HCT116 (cell line): Measurements from ENCODE around the gene DDHD1. TPM values are rescaled to one million over a fixed set of nuclear protein-coding genes. Genes with fewer than 3 reads are reported as not detected.

ENCODE experiments used
- ATAC-seq: fragments of 200-7000 bp; cut with Tn5 transposase; 2 replicates; pipeline ENCODE4 v1.9.1; 2020; ENCODE audit warnings: mild to moderate bottlenecking, moderate library complexity
- BruUV-seq: library from RNA; stranded (reverse); fragments of 400-500 nt; replicated peaks from 2 replicates; lab custom pipeline; 2021; lab: Mats Ljungman, UMichigan
- CTCF ChIA-PET: fragments of 300-600 bp; sonication (Branson Sonifier 250); formaldehyde crosslinking; loops from one replicate; lab custom pipeline; 2021; ENCODE audit warnings: antibody characterized with exemption; lab: Charles Lee
- POLR2A ChIA-PET: fragments of 300-600, 350-600 bp; sonication (Branson Sonifier 250); formaldehyde crosslinking; loops from one replicate; lab custom pipeline; 2021; ENCODE audit warnings: antibody characterized with exemption; lab: Charles Lee
- RAD21 ChIA-PET, 2 experiments: fragments of 300-600 bp; sonication (Branson Sonifier 250); formaldehyde crosslinking; loops; one replicate each; lab custom pipeline; 2023; ENCODE audit warnings: low total read pairs in 2 of 2; ENCODE audit not compliant: uncharacterized antibody in 2 of 2, unreplicated experiment in 2 of 2, low non-redundant PET in 1 of 2; lab: Charles Lee
- DNase-seq: peaks from one replicate; pipeline ENCODE4 v3.0.0-alpha.2; 2010; ENCODE audit warnings: low read depth, low spot score
- H2AFZ ChIP-seq: fragments of 200-600 bp; shearing (Covaris generic), sonication (generic); 2 replicates; pipeline ENCODE4 v1.6.1; 2017; ENCODE audit warnings: low read depth, mixed run types, mixed read lengths, antibody characterized with exemption, low read length; ENCODE audit not compliant: poor library complexity, severe bottlenecking
- H3K27ac ChIP-seq: 2 replicates; pipeline ENCODE4 v1.5.1; 2012; ENCODE audit warnings: low read depth, low read length
- H3K27me3 ChIP-seq: fragments of 200-600 bp; sonication (generic); 2 replicates; pipeline ENCODE4 v1.6.1; 2016; ENCODE audit warnings: mixed run types, low read length, mixed read lengths; ENCODE audit not compliant: insufficient read depth
- H3K36me3 ChIP-seq, 2 experiments: fragments of 200-500 bp in 1 of 2; fragments of 200-600 bp in 1 of 2; sonication (Bioruptor generic) in 1 of 2; sonication (generic) in 1 of 2; 2 replicates each; pipeline versions ENCODE4 v1.5.1 to v1.6.1; 2014 to 2016; ENCODE audit warnings: low read length in 2 of 2, inconsistent platforms in 1 of 2, mixed read lengths in 1 of 2, mixed run types in 1 of 2; ENCODE audit not compliant: insufficient read depth in 2 of 2, control insufficient read depth in 1 of 2
- H3K4me1 ChIP-seq, 2 experiments: fragments of 200-600 bp in 1 of 2; sonication (generic) in 1 of 2; 2 replicates each; pipeline versions ENCODE4 v1.5.1 to v1.6.1; 2012 to 2017; ENCODE audit warnings: low read length in 2 of 2, inconsistent platforms in 1 of 2, mild to moderate bottlenecking in 1 of 2, mixed read lengths in 1 of 2, mixed run types in 1 of 2, moderate library complexity in 1 of 2; ENCODE audit not compliant: insufficient read depth in 2 of 2, control insufficient read depth in 1 of 2
- H3K4me2 ChIP-seq: fragments of 200-600 bp; sonication (generic); 2 replicates; pipeline ENCODE4 v1.6.1; 2017; ENCODE audit warnings: mixed run types, low read length, mixed read lengths
- H3K4me3 ChIP-seq, 2 experiments: fragments of 200-600 bp in 1 of 2; sonication (generic) in 1 of 2; replicated peaks in 1 of 2; 2 replicates each; pipeline ENCODE4 v1.5.1; 2011 to 2016; ENCODE audit warnings: low read length in 2 of 2, control low read depth in 1 of 2, low read depth in 1 of 2, mild to moderate bottlenecking in 1 of 2, mixed read lengths in 1 of 2, mixed run types in 1 of 2
- H3K79me2 ChIP-seq: fragments of 200-600 bp; sonication (generic); 2 replicates; pipeline ENCODE4 v1.6.1; 2017; ENCODE audit warnings: mild to moderate bottlenecking, mixed run types, low read length, moderate library complexity, mixed read lengths; ENCODE audit not compliant: insufficient read depth
- H3K9ac ChIP-seq: fragments of 200-600 bp; sonication (generic); 2 replicates; pipeline ENCODE4 v1.6.1; 2016; ENCODE audit warnings: low read length, mixed read lengths
- H3K9me2 ChIP-seq: fragments of 200-600 bp; sonication (generic), shearing (Covaris generic); 2 replicates; pipeline ENCODE4 v1.6.1; 2017; ENCODE audit warnings: mixed run types, mild to moderate bottlenecking, moderate library complexity; ENCODE audit not compliant: insufficient read depth
- H3K9me3 ChIP-seq, 2 experiments: fragments of 200-500 bp in 1 of 2; fragments of 200-600 bp in 1 of 2; sonication (Bioruptor generic) in 1 of 2; sonication (generic) in 1 of 2; 2 replicates each; pipeline ENCODE4 v1.6.1; 2014 to 2017; ENCODE audit warnings: low read length in 2 of 2, mixed read lengths in 2 of 2, inconsistent platforms in 1 of 2, low read depth in 1 of 2, mild to moderate bottlenecking in 1 of 2, mixed run types in 1 of 2, moderate library complexity in 1 of 2; ENCODE audit not compliant: control insufficient read depth in 1 of 2, insufficient read depth in 1 of 2
- H4K20me1 ChIP-seq: fragments of 200-600 bp; sonication (generic), shearing (Covaris generic); 2 replicates; pipeline ENCODE4 v1.6.1; 2017; ENCODE audit warnings: mixed run types, mild to moderate bottlenecking, moderate library complexity; ENCODE audit not compliant: insufficient read depth
- ATF3 ChIP-seq: IDR thresholded peaks from 2 replicates; pipeline ENCODE4 v1.6.1; 2012
- EGR1 ChIP-seq: IDR thresholded peaks from 2 replicates; pipeline ENCODE4 v1.6.1; 2012; ENCODE audit warnings: low read depth
- ELF1 ChIP-seq: IDR thresholded peaks from 2 replicates; pipeline ENCODE4 v1.6.1; 2012; ENCODE audit warnings: low read depth, borderline replicate concordance
- JUND ChIP-seq: IDR thresholded peaks from 2 replicates; pipeline ENCODE4 v1.6.1; 2012
- MAX ChIP-seq: IDR thresholded peaks from 2 replicates; pipeline ENCODE4 v1.6.1; 2012
- POLR2A ChIP-seq: IDR thresholded peaks from 2 replicates; pipeline ENCODE4 v1.7.0; 2011; ENCODE audit warnings: borderline replicate concordance; ENCODE audit not compliant: insufficient read depth, insufficient read length; ENCODE audit errors: extremely low read depth
- REST ChIP-seq: IDR thresholded peaks from 2 replicates; pipeline ENCODE4 v1.6.1; 2012; ENCODE audit warnings: low read depth
- ZBTB33 ChIP-seq: IDR thresholded peaks from 2 replicates; pipeline ENCODE4 v1.6.1; 2011; ENCODE audit warnings: mild to moderate bottlenecking, low read length, moderate library complexity; ENCODE audit not compliant: insufficient replicate concordance; ENCODE audit errors: extremely low read depth
- ZFX ChIP-seq: fragments of 450-650 bp; IDR thresholded peaks from 2 replicates; pipeline ENCODE4 v1.6.1; 2017
- ZNF274 ChIP-seq: fragments of 200-500 bp; sonication (Bioruptor generic); IDR thresholded peaks from 2 replicates; pipeline ENCODE4 v1.6.1; 2014; ENCODE audit warnings: mild to moderate bottlenecking, low read depth, low read length, inconsistent platforms
- intact Hi-C: fragments of 100-400 bp; cut with micrococcal nuclease; formaldehyde crosslinking; loops from 2 replicates; pipeline ENCODE4 v1.10.0; 2022
- total RNA-seq: library from RNA; stranded (reverse); gene quantifications from one replicate; pipeline ENCODE4 v1.2.1, GENCODE V29; 2021; ENCODE audit not compliant: unreplicated experiment

Gene DDHD1
- total RNA-seq, 1 experiment from 2014 or later = 26.9 TPM

GRCh38 chr14:53187921-53188463 lies 34.9 kb upstream of the DDHD1 start (continued):
- no peak for TF ChIP-seq ATF3
- TF ChIP-seq EGR1 = no peak
- TF ChIP-seq ELF1 = no peak
- TF ChIP-seq MAX = no peak

GRCh38 chr14:53186532-53186931 lies 33.4 kb upstream of the DDHD1 start:
- CTCF ChIA-PET = interaction anchor here (1.3 kb wide), 1 partner anchor 31 kb away, joined by 4 read pairs; no protein-coding TSS in a partner anchor
- no TSS peak for BruUV-seq
- no peaks in the 10 kb centered on the region for H3K9me2 ChIP-seq
- H3K27me3 ChIP-seq = no peaks in the 10 kb centered on the region
- H3K4me2 ChIP-seq = no peak overlapping the region
- no peaks in the 10 kb centered on the region for H3K79me2 ChIP-seq
- H3K9ac ChIP-seq = no peak overlapping the region
- H2AFZ ChIP-seq = no peak overlapping the region
- H3K27ac ChIP-seq = no peak overlapping the region
- no peak overlapping the region for H3K4me3 ChIP-seq
- H3K9me3 ChIP-seq = no peaks in the 10 kb centered on the region
- DNase-seq = no peak
- no peak for ATAC-seq
- RAD21 ChIA-PET = no interaction called here
- no peak for TF ChIP-seq ZFX
- no peaks in the 10 kb centered on the region for H3K36me3 ChIP-seq
- POLR2A ChIA-PET = no interaction called here
- peaks cover 5 to 23% of the 10 kb centered on the region in 2 experiments; a peak in 3 of 4 replicates for H3K4me1 ChIP-seq
- intact Hi-C loops = no loop called here
- no peaks in the 10 kb centered on the region for H4K20me1 ChIP-seq

- intact Hi-C loops = no loop called here
- no peak for TF ChIP-seq ZNF274
- TF ChIP-seq POLR2A = no peak
- no peak for TF ChIP-seq ZBTB33
- no peak for TF ChIP-seq JUND
- TF ChIP-seq REST = no peak
- no peak for TF ChIP-seq ZFX
- no peak overlapping the region for H3K27ac ChIP-seq
- H3K4me2 ChIP-seq = no peak overlapping the region; the same call in 1 of the 2 replicates
- H3K36me3 ChIP-seq = no peaks in the 10 kb centered on the region
- no TSS peak for BruUV-seq
- H3K79me2 ChIP-seq = no peaks in the 10 kb centered on the region
- DNase-seq (no peak), ATAC-seq (no peak)
- no peaks in the 10 kb centered on the region for H4K20me1 ChIP-seq
- no peaks in the 10 kb centered on the region for H3K9me3 ChIP-seq
- ChIA-PET CTCF (no interaction called here), RAD21 (no interaction called here), POLR2A (no interaction called here)
- no peaks in the 10 kb centered on the region for H3K9me2 ChIP-seq
- H3K9ac ChIP-seq = no peak overlapping the region
- peak overlapping the region; percentile 27 for H2AFZ ChIP-seq
- H3K27me3 ChIP-seq = no peaks in the 10 kb centered on the region
- no peak overlapping the region for H3K4me3 ChIP-seq
- peaks cover 17 to 36% of the 10 kb centered on the region in 2 experiments for H3K4me1 ChIP-seq
These were observed 30.5 kb upstream of the DDHD1 start for GRCh38 chr14:53183611-53184010.
